HepG2 (cell line): ENCODE data around the gene MACROD2. TPM values are rescaled to one million over a fixed set of nuclear protein-coding genes. Genes with fewer than 3 reads are reported as not detected.

Experiments
- ATAC-seq: fragments of 200-7000 bp; cut with Tn5 transposase; 3 replicates; pipeline ENCODE4 v1.9.1; 2020; ENCODE audit warnings: mild to moderate bottlenecking, moderate library complexity
- BruUV-seq: library from RNA; stranded (reverse); fragments of 400-500 nt; replicated peaks from 2 replicates; lab custom pipeline; 2021; lab: Mats Ljungman, UMichigan
- CTCF ChIA-PET: fragments of 300-600 bp; formaldehyde crosslinking; extraction: SDS; loops from one replicate; lab custom pipeline; 2021; ENCODE audit warnings: low total read pairs, inconsistent platforms, low intra/inter-chr PET ratio; lab: Yijun Ruan, JAX
- POLR2A ChIA-PET: fragments of 350-600 bp; sonication (Branson Sonifier 250); formaldehyde crosslinking; loops from one replicate; lab custom pipeline; 2020; ENCODE audit warnings: antibody characterized with exemption, inconsistent platforms; lab: Yijun Ruan, JAX
- DNase-seq: peaks from one replicate; pipeline ENCODE4 v3.0.0-alpha.2; 2015; ENCODE audit warnings: low spot score
- FAIRE-seq: peaks from 3 replicates; lab custom pipeline; 2011; peaks lifted over from hg19 to GRCh38; lab: Jason Lieb, UNC
- H2AFZ ChIP-seq: one replicate; pipeline ENCODE4 v1.6.1; 2011; ENCODE audit warnings: low read length, inconsistent platforms
- H3K27ac ChIP-seq: fragments of 300-600 bp; 3 replicates; pipeline ENCODE4 v1.8.0; 2011; ENCODE audit warnings: mixed run types, mild to moderate bottlenecking, mixed read lengths, low read length, inconsistent platforms; ENCODE audit not compliant: insufficient read depth; ENCODE audit errors: extremely low read length
- H3K27me3 ChIP-seq, 2 experiments: fragments of 200-600 bp in 1 of 2; 2 replicates in 1 of 2; 3 replicates in 1 of 2; pipeline versions ENCODE4 v1.6.0 to v1.8.0; 2011; ENCODE audit warnings: low read length in 2 of 2, mild to moderate bottlenecking in 2 of 2, moderate library complexity in 2 of 2, inconsistent platforms in 1 of 2; ENCODE audit not compliant: insufficient read depth in 2 of 2, control insufficient read depth in 1 of 2
- H3K36me3 ChIP-seq, 2 experiments: fragments of 200-600 bp in 1 of 2; replicated peaks in 1 of 2; 2 replicates in 1 of 2; 3 replicates in 1 of 2; pipeline versions ENCODE4 v1.5.1 to v1.8.0; 2011; ENCODE audit warnings: low read length in 2 of 2, inconsistent platforms in 1 of 2; ENCODE audit not compliant: insufficient read depth in 2 of 2, control insufficient read depth in 1 of 2
- H3K4me1 ChIP-seq: 2 replicates; pipeline ENCODE4 v1.5.1; 2012; ENCODE audit warnings: low read length, inconsistent platforms; ENCODE audit not compliant: insufficient read depth
- H3K4me2 ChIP-seq: 2 replicates; pipeline ENCODE4 v1.6.0; 2011; ENCODE audit warnings: low read depth, low read length, inconsistent platforms
- H3K4me3 ChIP-seq, 3 experiments: fragments of 200-600 bp in 1 of 3; sonication (generic), shearing (Covaris generic) in 1 of 3; replicated peaks in 1 of 3; 2 replicates each; pipeline ENCODE4 v1.5.1; 2011 to 2016; ENCODE audit warnings: low read length in 3 of 3, inconsistent platforms in 2 of 3, low read depth in 2 of 3, mild to moderate bottlenecking in 2 of 3, control low read depth in 1 of 3, mixed read lengths in 1 of 3; ENCODE audit not compliant: insufficient read depth in 1 of 3
- H3K79me2 ChIP-seq: one replicate; pipeline ENCODE4 v1.6.1; 2011; ENCODE audit warnings: low read length, inconsistent platforms; ENCODE audit not compliant: insufficient read depth
- H3K9ac ChIP-seq: 2 replicates; pipeline ENCODE4 v1.6.0; 2011; ENCODE audit warnings: mild to moderate bottlenecking, low read depth, low read length, inconsistent platforms; ENCODE audit not compliant: insufficient read depth
- H3K9me3 ChIP-seq: 2 replicates; pipeline ENCODE4 v1.5.1; 2012; ENCODE audit warnings: mild to moderate bottlenecking, low read length
- H4K20me1 ChIP-seq: 2 replicates; pipeline ENCODE4 v1.6.0; 2011; ENCODE audit warnings: inconsistent platforms, mild to moderate bottlenecking, low read length, moderate library complexity; ENCODE audit not compliant: insufficient read depth
- CHD4 ChIP-seq: fragments of 200-600 bp; sonication (generic); IDR thresholded peaks from 2 replicates; pipeline ENCODE4 v1.7.0; 2017; ENCODE audit warnings: mild to moderate bottlenecking, low read length, borderline replicate concordance
- GPBP1L1 ChIP-seq: sonication (generic); formaldehyde crosslinking; IDR thresholded peaks from 2 replicates; pipeline ENCODE4 v1.5.0; 2020; ENCODE audit warnings: mild to moderate bottlenecking, missing genetic modification reagents
- IRF2 ChIP-seq: IDR thresholded peaks from 2 replicates; pipeline ENCODE4 v1.6.1; 2018; ENCODE audit warnings: missing genetic modification reagents, missing compliant biosample characterization
- KDM4B ChIP-seq: sonication (generic); formaldehyde crosslinking; IDR thresholded peaks from 2 replicates; pipeline ENCODE4 v1.4.0; 2020; ENCODE audit warnings: missing genetic modification reagents
- MIER3 ChIP-seq: IDR thresholded peaks from 2 replicates; pipeline ENCODE4 v1.6.1; 2016; ENCODE audit warnings: missing compliant biosample characterization, borderline replicate concordance
- MYNN ChIP-seq: sonication (generic); formaldehyde crosslinking; IDR thresholded peaks from 2 replicates; pipeline ENCODE4 v1.4.0; 2020; ENCODE audit warnings: mild to moderate bottlenecking, low read depth, missing genetic modification reagents
- RFX1 ChIP-seq: fragments of 450-650 bp; IDR thresholded peaks from 2 replicates; pipeline ENCODE4 v1.6.1; 2017
- RXRA ChIP-seq: sonication (generic); formaldehyde crosslinking; IDR thresholded peaks from 2 replicates; pipeline ENCODE4 v1.5.1; 2020; ENCODE audit warnings: missing genetic modification reagents
- SNAPC2 ChIP-seq: sonication (generic); formaldehyde crosslinking; IDR thresholded peaks from 2 replicates; pipeline ENCODE4 v1.8.1; 2022; ENCODE audit warnings: mild to moderate bottlenecking, missing genetic modification reagents
- ZNF17 ChIP-seq: sonication (generic); formaldehyde crosslinking; IDR thresholded peaks from 2 replicates; pipeline ENCODE4 v1.5.0; 2020; ENCODE audit warnings: mild to moderate bottlenecking, missing genetic modification reagents
- ZNF335 ChIP-seq: sonication (generic); formaldehyde crosslinking; IDR thresholded peaks from 2 replicates; pipeline ENCODE4 v1.4.0; 2020; ENCODE audit warnings: missing genetic modification reagents
- ZNF33B ChIP-seq: sonication (generic); formaldehyde crosslinking; IDR thresholded peaks from 2 replicates; pipeline ENCODE4 v1.5.1; 2020; ENCODE audit warnings: mild to moderate bottlenecking, missing genetic modification reagents
- ZNF547 ChIP-seq: sonication (generic); formaldehyde crosslinking; IDR thresholded peaks from 2 replicates; pipeline ENCODE4 v1.5.1; 2020; ENCODE audit warnings: mild to moderate bottlenecking, missing genetic modification reagents
- WGBS: methylation state at CpG from one replicate; pipeline ENCODE4 v1.1.6; 2017; ENCODE audit warnings: low lambda C conversion rate; 5-methylcytosine and 5-hydroxymethylcytosine counted together
- in situ Hi-C: cut with HindIII; loops from 2 replicates; pipeline ENCODE4 v1.10.0; 2017; ENCODE audit warnings: low pct_unique_long_range_greater_than_20kb; ENCODE audit not compliant: extremely low pct_ligation_motif_present
- intact Hi-C: fragments of 100-400 bp; cut with micrococcal nuclease; formaldehyde crosslinking; loops from one replicate; pipeline ENCODE4 v1.10.0; 2022; ENCODE audit not compliant: unreplicated experiment
- polyA plus RNA-seq, 8 experiments: library from polyadenylated mRNA; depleted of rRNA in 3 of 8; stranded (reverse) in 7 of 8; unstranded in 1 of 8; fragments of >200 nt; fragmentation: Illumina TruSeq in 4 of 8; extraction: Trizol in 4 of 8; gene quantifications; 2 replicates each; pipeline versions ENCODE4 v1.2.1 to v1.2.3, GENCODE V29; 2011 to 2016; ENCODE audit warnings: low read depth in 4 of 8, missing spikeins in 1 of 8, mixed read lengths in 1 of 8; ENCODE audit not compliant: insufficient read depth in 1 of 8
- total RNA-seq, 5 experiments: library from RNA; depleted of rRNA; stranded (reverse); fragments of >200 nt; fragmentation: Illumina TruSeq; extraction: Trizol; gene quantifications; 2 replicates each; pipeline ENCODE4 v1.2.3, GENCODE V29; 2016; ENCODE audit warnings: low read depth in 1 of 5
- TF ChIP-seq, protein P1 (sequence below): fragments of 450-650 bp; IDR thresholded peaks from 2 replicates; pipeline ENCODE4 v1.6.1; 2016
- TF ChIP-seq, protein P2 (sequence below): sonication (generic); formaldehyde crosslinking; IDR thresholded peaks from 2 replicates; pipeline ENCODE4 v1.8.1; 2023; ENCODE audit warnings: mild to moderate bottlenecking, missing genetic modification reagents, borderline replicate concordance
- TF ChIP-seq, protein P3 (sequence below), 2 experiments: fragments of 450-650 bp in 1 of 2; sonication (generic) in 1 of 2; formaldehyde crosslinking; IDR thresholded peaks; 2 replicates each; pipeline versions ENCODE4 v1.5.0 to v1.8.0; 2020 to 2022; ENCODE audit warnings: mild to moderate bottlenecking in 1 of 2, missing genetic modification reagents in 1 of 2

The MACROD2 gene
- total and polyA plus RNA-seq, 2 of the 13 experiments (the other 11 are each of a cell fraction or from before 2014, with no cell fraction given), result 0.13 to 0.51 TPM

GRCh38 chr20:16049529-16050093, 2054.3 kb downstream of the MACROD2 start:
- Histone ChIP-seq H3K27ac (no peak overlapping the region), H3K4me2 (no peak overlapping the region), H3K36me3 (no peaks in the 10 kb centered on the region), H3K4me3 (no peak overlapping the region), H3K4me1 (no peaks in the 10 kb centered on the region), H4K20me1 (no peaks in the 10 kb centered on the region), H3K9me3 (peaks cover 39% of the 10 kb centered on the region; the same call in 1 of the 2 replicates), H3K79me2 (no peaks in the 10 kb centered on the region), H3K27me3 (no peaks in the 10 kb centered on the region), H3K9ac (no peak overlapping the region), H2AFZ (no peak overlapping the region)
- 19% methylated on average over 9 of the region's 9 CpGs for WGBS
- DNase-seq (no peak), ATAC-seq (no peak), FAIRE-seq (no peak)
- in situ Hi-C loops (no loop called here), intact Hi-C loops (no loop called here)
- no TSS peak for BruUV-seq
- CTCF ChIA-PET, result no interaction called here
- POLR2A ChIA-PET, result no interaction called here
- TF ChIP-seq ZNF17 (no peak), RFX1 (no peak), MIER3 (no peak), MYNN (CRISPR knock-in tag) (no peak), CHD4 (no peak), KDM4B (no peak), ZNF33B (no peak), RXRA (CRISPR knock-in tag) (no peak), ZNF335 (CRISPR knock-in tag) (no peak), GPBP1L1 (CRISPR knock-in tag) (no peak), SNAPC2 (CRISPR knock-in tag) (no peak), IRF2 (CRISPR knock-in tag) (no peak), ZNF547 (CRISPR knock-in tag) (no peak)
- TF ChIP-seq, protein P1, sequence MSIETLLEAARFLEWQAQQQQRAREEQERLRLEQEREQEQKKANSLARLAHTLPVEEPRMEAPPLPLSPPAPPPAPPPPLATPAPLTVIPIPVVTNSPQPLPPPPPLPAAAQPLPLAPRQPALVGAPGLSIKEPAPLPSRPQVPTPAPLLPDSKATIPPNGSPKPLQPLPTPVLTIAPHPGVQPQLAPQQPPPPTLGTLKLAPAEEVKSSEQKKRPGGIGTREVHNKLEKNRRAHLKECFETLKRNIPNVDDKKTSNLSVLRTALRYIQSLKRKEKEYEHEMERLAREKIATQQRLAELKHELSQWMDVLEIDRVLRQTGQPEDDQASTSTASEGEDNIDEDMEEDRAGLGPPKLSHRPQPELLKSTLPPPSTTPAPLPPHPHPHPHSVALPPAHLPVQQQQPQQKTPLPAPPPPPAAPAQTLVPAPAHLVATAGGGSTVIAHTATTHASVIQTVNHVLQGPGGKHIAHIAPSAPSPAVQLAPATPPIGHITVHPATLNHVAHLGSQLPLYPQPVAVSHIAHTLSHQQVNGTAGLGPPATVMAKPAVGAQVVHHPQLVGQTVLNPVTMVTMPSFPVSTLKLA, result no peak
- TF ChIP-seq, protein P2, sequence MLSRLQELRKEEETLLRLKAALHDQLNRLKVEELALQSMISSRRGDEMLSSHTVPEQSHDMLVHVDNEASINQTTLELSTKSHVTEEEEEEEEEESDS, result no peak
- TF ChIP-seq, protein P3, sequence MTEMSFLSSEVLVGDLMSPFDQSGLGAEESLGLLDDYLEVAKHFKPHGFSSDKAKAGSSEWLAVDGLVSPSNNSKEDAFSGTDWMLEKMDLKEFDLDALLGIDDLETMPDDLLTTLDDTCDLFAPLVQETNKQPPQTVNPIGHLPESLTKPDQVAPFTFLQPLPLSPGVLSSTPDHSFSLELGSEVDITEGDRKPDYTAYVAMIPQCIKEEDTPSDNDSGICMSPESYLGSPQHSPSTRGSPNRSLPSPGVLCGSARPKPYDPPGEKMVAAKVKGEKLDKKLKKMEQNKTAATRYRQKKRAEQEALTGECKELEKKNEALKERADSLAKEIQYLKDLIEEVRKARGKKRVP (CRISPR knock-in tag; IDR thresholded peaks at IDR 0.05), result no peak
